Tibial nerve (tissue), 4 donors: Measurements from ENCODE around the gene CMTM2. TPM values are rescaled to one million over a fixed set of nuclear protein-coding genes. Genes with fewer than 3 reads are reported as not detected.

ENCODE experiments used
- DNase-seq, 2 donors: peaks; one replicate each; pipeline ENCODE4 v3.0.0-alpha.2; 2019; ENCODE audit warnings: low spot score in 2 of 2
- H3K27ac ChIP-seq, 4 donors: fragments of 200-600 bp; sonication (generic) in 3 of 4; one replicate each; pipeline ENCODE4 v1.5.1; 2017 to 2019; ENCODE audit warnings: mild to moderate bottlenecking in 1 of 4
- H3K27me3 ChIP-seq, 2 donors: fragments of 200-600 bp; sonication (generic) in 1 of 2; one replicate each; pipeline versions ENCODE4 v1.5.1 to v1.6.0; 2017 to 2019
- H3K36me3 ChIP-seq, 3 donors: fragments of 200-600 bp; sonication (generic); one replicate each; pipeline ENCODE4 v1.5.1; 2018 to 2019
- H3K4me1 ChIP-seq, 4 donors: fragments of 200-600 bp; sonication (generic) in 3 of 4; one replicate each; pipeline ENCODE4 v1.5.1; 2017 to 2019
- H3K4me3 ChIP-seq, 4 donors: fragments of 200-600 bp; sonication (generic) in 3 of 4; one replicate each; pipeline ENCODE4 v1.5.1; 2017 to 2019; ENCODE audit warnings: mild to moderate bottlenecking in 1 of 4, moderate library complexity in 1 of 4
- H3K9me3 ChIP-seq, 4 donors: fragments of 200-600 bp; sonication (generic) in 3 of 4; one replicate each; pipeline ENCODE4 v1.5.1; 2017 to 2019
- EP300 ChIP-seq, 2 donors: sonication (generic); formaldehyde crosslinking; IDR thresholded peaks; one replicate each; pipeline ENCODE4 v1.6.1; 2017; ENCODE audit warnings: antibody characterized with exemption in 2 of 2, mild to moderate bottlenecking in 1 of 2
- POLR2A ChIP-seq, 2 donors: fragments of 450-650 bp; IDR thresholded peaks; one replicate each; pipeline ENCODE4 v1.6.1; 2017; ENCODE audit warnings: antibody characterized with exemption in 2 of 2, mild to moderate bottlenecking in 2 of 2, moderate library complexity in 2 of 2
- WGBS, 2 donors: methylation state at CpG; one replicate each; pipeline ENCODE4 v1.1.5; 2018; 5-methylcytosine and 5-hydroxymethylcytosine counted together
- total RNA-seq, 4 donors: library from RNA; depleted of rRNA; stranded (reverse); fragments of >200 nt; gene quantifications; one replicate each; pipeline ENCODE4 v1.1.0, GENCODE V29; 2016
- TF ChIP-seq, protein P1 (sequence below), 5 experiments: fragments of 200-600 bp in 3 of 5; fragments of 450-650 bp in 2 of 5; sonication (generic) in 3 of 5; IDR thresholded peaks; one replicate each; pipeline ENCODE4 v1.5.1; 2016 to 2019; ENCODE audit warnings: antibody characterized with exemption in 5 of 5, mild to moderate bottlenecking in 3 of 5, moderate library complexity in 2 of 5

The CMTM2 gene
- total RNA-seq, 4 donors from 2014 or later: not detected

DNA sequence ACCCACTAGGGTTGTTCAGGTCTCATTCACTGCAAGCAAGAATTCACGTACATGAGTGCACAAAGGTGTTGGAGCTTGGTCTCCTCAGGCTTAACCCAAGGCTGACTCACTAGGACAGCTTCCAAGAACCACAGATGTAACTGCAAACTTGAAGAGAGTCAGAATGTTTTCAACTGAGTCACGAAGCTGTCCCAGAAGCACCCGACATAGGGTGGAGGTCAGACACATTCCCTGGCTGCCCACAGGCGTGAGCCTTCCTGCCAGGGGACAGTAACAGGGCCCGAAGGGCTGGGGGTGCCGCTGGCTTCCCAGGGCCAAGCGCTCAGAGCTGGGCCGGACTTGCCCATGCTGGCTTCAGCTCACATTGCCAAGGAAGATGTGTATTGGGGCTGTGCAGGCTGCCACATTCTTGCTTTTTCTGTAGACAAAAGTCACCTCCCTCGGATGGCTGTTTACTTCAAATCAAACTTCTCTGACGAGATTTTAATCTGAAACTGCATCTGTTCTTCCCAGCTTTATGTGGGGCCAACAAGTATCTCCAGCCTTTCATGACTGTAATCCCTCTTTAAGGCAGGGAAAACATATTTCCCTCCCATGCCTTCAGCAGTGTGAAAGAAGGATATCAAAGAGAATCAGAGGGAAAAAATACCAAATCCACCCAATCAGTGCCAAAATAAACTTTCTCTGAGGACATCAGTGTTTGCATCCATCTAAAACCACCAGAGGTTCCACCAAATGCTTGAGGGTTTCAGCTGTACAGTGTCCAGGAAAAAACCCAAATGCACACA, 39.5 kb downstream of the CMTM2 start:
- TF ChIP-seq, protein P1, sequence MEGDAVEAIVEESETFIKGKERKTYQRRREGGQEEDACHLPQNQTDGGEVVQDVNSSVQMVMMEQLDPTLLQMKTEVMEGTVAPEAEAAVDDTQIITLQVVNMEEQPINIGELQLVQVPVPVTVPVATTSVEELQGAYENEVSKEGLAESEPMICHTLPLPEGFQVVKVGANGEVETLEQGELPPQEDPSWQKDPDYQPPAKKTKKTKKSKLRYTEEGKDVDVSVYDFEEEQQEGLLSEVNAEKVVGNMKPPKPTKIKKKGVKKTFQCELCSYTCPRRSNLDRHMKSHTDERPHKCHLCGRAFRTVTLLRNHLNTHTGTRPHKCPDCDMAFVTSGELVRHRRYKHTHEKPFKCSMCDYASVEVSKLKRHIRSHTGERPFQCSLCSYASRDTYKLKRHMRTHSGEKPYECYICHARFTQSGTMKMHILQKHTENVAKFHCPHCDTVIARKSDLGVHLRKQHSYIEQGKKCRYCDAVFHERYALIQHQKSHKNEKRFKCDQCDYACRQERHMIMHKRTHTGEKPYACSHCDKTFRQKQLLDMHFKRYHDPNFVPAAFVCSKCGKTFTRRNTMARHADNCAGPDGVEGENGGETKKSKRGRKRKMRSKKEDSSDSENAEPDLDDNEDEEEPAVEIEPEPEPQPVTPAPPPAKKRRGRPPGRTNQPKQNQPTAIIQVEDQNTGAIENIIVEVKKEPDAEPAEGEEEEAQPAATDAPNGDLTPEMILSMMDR (IDR thresholded peaks at IDR 0.05): no peak
- TF ChIP-seq EP300 (IDR thresholded peaks at IDR 0.05) (peak in 1 of 2 donors; percentile 32), POLR2A (IDR thresholded peaks at IDR 0.05) (no peak)
- Histone ChIP-seq H3K36me3 (peaks cover 0 to 28% (median 0%) of the 10 kb centered on the region in 3 donors), H3K9me3 (no peaks in the 10 kb centered on the region), H3K27me3 (no peaks in the 10 kb centered on the region), H3K4me3 (no peak overlapping the region), H3K4me1 (peaks cover 0 to 38% (median 2%) of the 10 kb centered on the region in 4 donors), H3K27ac (peak overlapping the region in 2 of 4 donors; percentile 35 to 65)
- peak in 1 of 2 donors; percentile 40 for DNase-seq
- WGBS, 2 donors: 36 to 53% methylated on average over 9 to 10 of the region's 10 CpGs

DNA sequence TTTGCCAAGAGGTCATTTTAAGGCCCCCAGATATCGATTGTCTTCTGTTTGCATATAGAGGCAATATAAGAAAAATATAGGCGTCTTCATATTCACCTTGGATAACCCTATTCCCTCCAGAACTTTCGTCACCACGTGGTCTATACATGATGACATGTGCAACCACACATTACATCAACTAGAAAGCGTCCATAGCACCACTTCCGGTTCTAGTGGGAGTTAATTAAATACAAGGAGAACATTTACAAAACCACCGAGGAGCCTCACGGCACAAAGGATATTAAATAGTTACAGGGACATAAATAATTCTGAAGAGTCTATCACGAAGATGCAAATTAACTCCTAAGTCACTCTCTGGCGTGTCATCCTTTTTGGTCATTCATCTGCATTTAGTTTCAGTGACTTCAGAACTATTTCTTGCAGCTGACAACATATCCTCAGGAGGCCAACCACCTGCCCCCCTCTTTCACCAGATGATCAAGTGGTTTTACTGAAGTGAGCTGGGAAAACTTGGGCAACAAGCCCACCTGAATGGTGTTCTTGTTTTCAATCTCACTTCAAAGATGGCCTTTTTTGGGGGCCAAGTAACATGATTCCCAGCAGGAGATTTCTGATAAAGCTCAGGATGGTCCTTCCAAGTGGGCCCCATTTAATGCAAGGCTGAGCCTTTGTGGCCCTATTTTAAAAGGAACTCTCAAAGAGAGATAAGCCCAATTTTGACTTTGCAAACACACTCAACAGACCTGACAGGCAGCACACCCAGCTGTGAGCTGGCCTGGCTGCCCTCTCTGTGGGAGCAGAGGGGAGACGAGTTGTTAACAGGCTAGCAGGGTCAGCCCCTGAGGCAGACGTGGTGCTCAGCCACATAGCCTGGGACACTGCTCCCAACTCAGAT, 40.5 kb downstream of the CMTM2 start:
- Histone ChIP-seq H3K27me3 (no peaks in the 10 kb centered on the region), H3K9me3 (no peaks in the 10 kb centered on the region), H3K36me3 (peaks cover 0 to 18% (median 0%) of the 10 kb centered on the region in 3 donors), H3K4me1 (peaks cover 0 to 38% (median 2%) of the 10 kb centered on the region in 4 donors), H3K27ac (peak overlapping the region in 1 of 4 donors; percentile 35), H3K4me3 (no peak overlapping the region)
- TF ChIP-seq, protein P1 (IDR thresholded peaks at IDR 0.05): no peak
- TF ChIP-seq EP300 (IDR thresholded peaks at IDR 0.05) (no peak), POLR2A (IDR thresholded peaks at IDR 0.05) (no peak)
- 49 to 59% methylated on average over 11 to 12 of the region's 12 CpGs for WGBS, 2 donors
- no peak for DNase-seq

GRCh38 chr16:66620429-66620795, 41.1 kb downstream of the CMTM2 start:
- no peak overlapping the region for H3K4me3 ChIP-seq
- TF ChIP-seq, protein P1 (IDR thresholded peaks at IDR 0.05): no peak
- TF ChIP-seq POLR2A (IDR thresholded peaks at IDR 0.05): no peak
- TF ChIP-seq EP300 (IDR thresholded peaks at IDR 0.05): no peak
- no peak overlapping the region for H3K27ac ChIP-seq
- H3K9me3 ChIP-seq: no peaks in the 10 kb centered on the region
- H3K4me1 ChIP-seq: peaks cover 0 to 38% (median 2%) of the 10 kb centered on the region in 4 donors
- no peaks in the 10 kb centered on the region for H3K27me3 ChIP-seq
- no peak for DNase-seq
- peaks cover 0 to 16% (median 0%) of the 10 kb centered on the region in 3 donors for H3K36me3 ChIP-seq
- 73 to 74% methylated on average over 8 of the region's 8 CpGs for WGBS, 2 donors

DNA sequence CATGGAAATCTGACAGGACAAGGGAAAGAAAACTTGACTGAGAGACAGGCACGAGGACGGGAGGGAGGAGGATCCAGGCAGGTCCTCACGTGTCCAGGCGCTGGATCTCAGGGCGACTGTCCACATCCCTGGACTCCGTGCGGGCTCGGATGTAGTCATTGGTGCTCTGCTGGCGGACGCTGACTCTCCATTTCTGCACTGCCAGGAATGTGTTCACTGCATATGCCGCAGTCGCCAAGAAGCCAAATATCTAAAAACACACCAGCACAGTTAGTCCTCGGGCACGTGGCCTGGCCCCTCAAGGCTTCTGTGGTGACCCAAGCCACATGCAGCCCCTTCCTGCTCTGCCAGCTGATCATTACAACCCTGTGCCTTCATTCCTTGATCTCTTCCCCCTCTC, 42.7 kb downstream of the CMTM2 start:
- Histone ChIP-seq H3K4me1 (peaks cover 0 to 32% (median 2%) of the 10 kb centered on the region in 4 donors), H3K27me3 (no peaks in the 10 kb centered on the region), H3K27ac (no peak overlapping the region), H3K9me3 (no peaks in the 10 kb centered on the region), H3K4me3 (no peak overlapping the region), H3K36me3 (peaks cover 0 to 16% (median 0%) of the 10 kb centered on the region in 3 donors)
- DNase-seq: no peak
- TF ChIP-seq POLR2A (IDR thresholded peaks at IDR 0.05) (no peak), EP300 (IDR thresholded peaks at IDR 0.05) (no peak)
- TF ChIP-seq, protein P1 (IDR thresholded peaks at IDR 0.05): no peak
- 91 to 93% methylated on average over 14 of the region's 14 CpGs for WGBS, 2 donors
